ENCODE results near the gene SOX6. TPM values are rescaled to one million over a fixed set of nuclear protein-coding genes. Genes with fewer than 3 reads are reported as not detected.

The SOX6 gene
- polyA plus RNA-seq, 3 donors: not detected

DNA sequence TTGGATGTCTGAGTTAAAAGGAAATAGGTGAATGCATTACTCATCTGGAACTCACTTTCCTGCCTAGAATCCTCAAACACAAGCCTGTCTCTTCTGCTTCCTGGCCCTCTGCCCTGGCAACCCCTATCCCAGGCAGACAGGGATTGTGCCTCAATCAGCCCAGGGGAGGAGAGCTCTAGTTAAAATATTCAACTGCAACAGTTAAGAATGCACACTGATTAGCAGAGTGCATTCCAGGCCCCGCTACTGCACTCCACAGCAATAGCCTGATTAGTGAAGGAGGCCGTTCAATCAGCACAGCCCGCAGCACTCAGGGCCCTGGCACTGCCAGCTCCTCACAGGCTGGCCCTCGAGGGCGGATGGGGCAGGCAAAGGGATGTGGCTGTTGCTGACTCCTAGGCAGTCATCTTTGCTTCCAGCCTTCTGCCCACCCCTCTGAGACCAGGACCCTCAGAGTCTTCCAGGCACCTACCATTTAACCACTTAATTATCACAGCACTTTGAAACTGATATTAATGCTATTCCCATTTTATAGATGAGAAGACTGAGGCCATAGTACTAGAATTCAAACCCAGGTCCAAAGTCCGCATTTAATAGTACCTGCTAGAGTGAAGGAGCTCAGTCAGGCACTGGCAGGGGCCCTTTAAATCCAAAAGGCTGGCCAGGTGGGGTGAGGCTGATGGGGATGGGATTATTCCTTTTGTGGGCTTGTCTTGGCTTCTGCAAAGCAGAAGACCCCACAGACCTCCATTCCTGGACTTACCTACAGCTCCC, 435.3 kb downstream of the SOX6 start:
- no peaks in the 10 kb centered on the region for H3K4me1 Mint-ChIP-seq
- no peak overlapping the region for H3K4me3 Mint-ChIP-seq
- Histone ChIP-seq H4K20me1 (ENCODE audit: insufficient read depth, low read length) (no peaks in the 10 kb centered on the region), H3K27ac (ENCODE audit: low read depth in 1 of 2, low read length in 2 of 2) (no peak overlapping the region), H3K4me2 (replicated peaks; ENCODE audit: extremely low read depth, low read length, poor library complexity, severe bottlenecking) (no peak overlapping the region), H3K9me3 (replicated peaks in 1 of 2; ENCODE audit: control insufficient read depth in 1 of 2, insufficient read depth in 1 of 2, low read length in 2 of 2) (no peaks in the 10 kb centered on the region), H3K27me3 (ENCODE audit: control insufficient read depth in 2 of 2, insufficient read depth in 2 of 2, low read length in 2 of 2) (no peaks in the 10 kb centered on the region), H3K79me2 (ENCODE audit: insufficient read depth, low read length) (no peaks in the 10 kb centered on the region), H3K36me3 (replicated peaks in 1 of 2; ENCODE audit: control insufficient read depth in 1 of 2, insufficient read depth in 2 of 2, low read length in 2 of 2) (no peaks in the 10 kb centered on the region), H3K4me1 (ENCODE audit: control insufficient read depth in 1 of 2, insufficient read depth in 2 of 2, low read length in 2 of 2) (no peaks in the 10 kb centered on the region), H2AFZ (ENCODE audit: insufficient read depth, low read depth, low read length, poor library complexity, severe bottlenecking) (no peak overlapping the region), H3K4me3 (replicated peaks in 1 of 3; ENCODE audit: low read depth in 2 of 3, low read length in 3 of 3) (no peak overlapping the region), H3K9ac (ENCODE audit: insufficient read depth, low read length, poor library complexity, severe bottlenecking) (no peak overlapping the region)
- H3K9me3 Mint-ChIP-seq: no peaks in the 10 kb centered on the region
- TF ChIP-seq CTCF (IDR thresholded peaks at IDR 0.05): no peak
- DNase-seq: no peak
- H3K36me3 Mint-ChIP-seq: no peaks in the 10 kb centered on the region
- H3K27ac Mint-ChIP-seq: no peak overlapping the region
- 100% methylated on average over 3 of the region's 6 CpGs for WGBS (ENCODE audit: insufficient coverage)
- intact Hi-C loops (cut with micrococcal nuclease): no loop called here
- peaks cover 0 to 2% (median 0%) of the 10 kb centered on the region in 3 donors for H3K27me3 Mint-ChIP-seq (ENCODE audit: low read depth in 3 of 3)

DNA sequence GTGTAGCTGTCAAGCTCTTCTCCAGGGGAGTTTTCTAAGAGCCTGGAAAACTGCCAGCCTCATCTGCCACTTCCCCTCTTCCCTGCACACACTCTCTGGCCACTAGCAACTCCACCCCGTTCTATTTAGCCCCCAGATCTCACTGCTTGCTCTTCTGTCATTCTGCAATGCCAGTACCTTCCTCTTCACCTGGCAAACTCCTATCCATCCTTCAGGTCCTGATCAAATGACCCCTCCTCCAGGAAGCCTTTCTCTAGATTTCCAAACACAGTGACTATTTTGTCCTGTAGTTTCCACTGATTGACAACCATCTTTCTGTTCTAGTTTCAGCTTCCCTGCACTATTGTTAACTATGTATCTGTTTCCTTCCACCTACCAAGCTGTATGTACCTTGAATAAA, 437.7 kb downstream of the SOX6 start:
- no peak overlapping the region for H2AFZ ChIP-seq (ENCODE audit: insufficient read depth, low read depth, low read length, poor library complexity, severe bottlenecking)
- Mint-ChIP-seq H3K4me1 (no peaks in the 10 kb centered on the region), H3K27me3 (ENCODE audit: low read depth in 3 of 3) (peaks cover 0 to 2% (median 0%) of the 10 kb centered on the region in 3 donors), H3K36me3 (no peaks in the 10 kb centered on the region), H3K4me3 (no peak overlapping the region), H3K9me3 (no peaks in the 10 kb centered on the region), H3K27ac (no peak overlapping the region)
- no peak for TF ChIP-seq CTCF (IDR thresholded peaks at IDR 0.05)
- H3K27me3 ChIP-seq (ENCODE audit: control insufficient read depth in 2 of 2, insufficient read depth in 2 of 2, low read length in 2 of 2): no peaks in the 10 kb centered on the region
- no peaks in the 10 kb centered on the region for H3K9me3 ChIP-seq (replicated peaks in 1 of 2; ENCODE audit: control insufficient read depth in 1 of 2, insufficient read depth in 1 of 2, low read length in 2 of 2)
- no peaks in the 10 kb centered on the region for H4K20me1 ChIP-seq (ENCODE audit: insufficient read depth, low read length)
- no peaks in the 10 kb centered on the region for H3K4me1 ChIP-seq (ENCODE audit: control insufficient read depth in 1 of 2, insufficient read depth in 2 of 2, low read length in 2 of 2)
- 25% methylated on average over 1 of the region's 1 CpG for WGBS (ENCODE audit: insufficient coverage)
- no peak overlapping the region for H3K4me2 ChIP-seq (replicated peaks; ENCODE audit: extremely low read depth, low read length, poor library complexity, severe bottlenecking)
- H3K36me3 ChIP-seq (replicated peaks in 1 of 2; ENCODE audit: control insufficient read depth in 1 of 2, insufficient read depth in 2 of 2, low read length in 2 of 2): no peaks in the 10 kb centered on the region
- no peak for DNase-seq
- no peaks in the 10 kb centered on the region for H3K79me2 ChIP-seq (ENCODE audit: insufficient read depth, low read length)
- H3K27ac ChIP-seq (ENCODE audit: low read depth in 1 of 2, low read length in 2 of 2): no peak overlapping the region
- intact Hi-C loops (cut with micrococcal nuclease): no loop called here
- no peak overlapping the region for H3K9ac ChIP-seq (ENCODE audit: insufficient read depth, low read length, poor library complexity, severe bottlenecking)
- H3K4me3 ChIP-seq (replicated peaks in 1 of 3; ENCODE audit: low read depth in 2 of 3, low read length in 3 of 3): no peak overlapping the region
